Right lobe of liver (tissue), 4 donors: ENCODE data around the gene OCRL.
"Not testable (repeated sequence)": the region's sequence is repeated elsewhere in the genome, so short reads cannot be mapped to it uniquely, and the experiment has no call there.

ENCODE experiments used
- CTCF ChIP-seq, 4 donors: fragments of 200-600 bp in 3 of 4; fragments of 450-650 bp in 1 of 4; IDR thresholded peaks; one replicate each; pipeline versions ENCODE4 v1.5.1 to v1.8.0; 2016 to 2022; ENCODE audit warnings: antibody characterized with exemption in 4 of 4, mild to moderate bottlenecking in 2 of 4
- POLR2A ChIP-seq: fragments of 450-650 bp; IDR thresholded peaks from one replicate; pipeline ENCODE4 v1.6.1; 2017; ENCODE audit warnings: antibody characterized with exemption, mild to moderate bottlenecking
- donor health status: DM: no; HTN: no; CAD: no.
- donor health status: DM: no; HTN: no; CAD: no.
- donor health status: DM: no; HTN: yes; CAD: no.

- TF ChIP-seq CTCF (IDR thresholded peaks at IDR 0.05); POLR2A: not testable (repeated sequence)
Observed at GRCh38 chrX:129573652-129574051, 33.6 kb downstream of the OCRL start.
